Lung (tissue), 13 donors: Measurements from ENCODE around the gene PARP9. TPM values are rescaled to one million over a fixed set of nuclear protein-coding genes. Genes with fewer than 3 reads are reported as not detected.

Experiments
- ATAC-seq: fragments of 200-7000 bp; cut with Tn5 transposase; one replicate; pipeline ENCODE4 v1.9.1; 2020; ENCODE audit warnings: moderate number of reproducible peaks; ENCODE audit not compliant: insufficient read depth, low FRiP score
- DNase-seq, 3 donors: peaks; one replicate each; pipeline ENCODE4 v3.0.0-alpha.2; 2013 to 2017
- H3K27ac ChIP-seq, 2 donors: one replicate each; pipeline ENCODE4 v1.5.1; 2013; ENCODE audit warnings: mild to moderate bottlenecking in 2 of 2, moderate library complexity in 2 of 2, control low read depth in 1 of 2, inconsistent platforms in 1 of 2, low read depth in 1 of 2, low read length in 1 of 2
- H3K27me3 ChIP-seq, 3 donors: one replicate each; pipeline ENCODE4 v1.5.1; 2013; ENCODE audit warnings: low read length in 2 of 3; ENCODE audit not compliant: control insufficient read depth in 3 of 3, insufficient read depth in 3 of 3
- H3K36me3 ChIP-seq, 4 donors: one replicate each; pipeline ENCODE4 v1.5.1; 2013; ENCODE audit warnings: low read length in 4 of 4, mild to moderate bottlenecking in 1 of 4, moderate library complexity in 1 of 4; ENCODE audit not compliant: control insufficient read depth in 4 of 4, insufficient read depth in 4 of 4
- H3K4me1 ChIP-seq, 5 donors: one replicate each; pipeline ENCODE4 v1.5.1; 2013; ENCODE audit warnings: low read length in 5 of 5, mild to moderate bottlenecking in 2 of 5, moderate library complexity in 1 of 5; ENCODE audit not compliant: control insufficient read depth in 5 of 5, insufficient read depth in 5 of 5
- H3K4me3 ChIP-seq: one replicate; pipeline ENCODE4 v1.5.1; 2013; ENCODE audit warnings: mild to moderate bottlenecking, control low read depth, moderate library complexity
- H3K9ac ChIP-seq, 2 donors: one replicate each; pipeline ENCODE4 v1.5.1; 2013; ENCODE audit warnings: low read length in 2 of 2, control low read depth in 1 of 2; ENCODE audit not compliant: insufficient read depth in 1 of 2
- H3K9me3 ChIP-seq, 4 donors: one replicate each; pipeline ENCODE4 v1.5.1; 2013; ENCODE audit warnings: low read length in 3 of 4, mild to moderate bottlenecking in 1 of 4, moderate library complexity in 1 of 4; ENCODE audit not compliant: control insufficient read depth in 4 of 4, insufficient read depth in 3 of 4
- CTCF ChIP-seq: IDR thresholded peaks from 2 replicates; pipeline ENCODE4 v1.5.1; 2012; ENCODE audit warnings: mild to moderate bottlenecking; ENCODE audit errors: control extremely low read depth, extremely low read depth
- WGBS, 2 donors: extraction: QIAGEN DNeasy Blood & Tissue Kit; methylation state at CpG; one replicate each; pipeline ENCODE4 v1.1.7; 2013; 5-methylcytosine and 5-hydroxymethylcytosine counted together
- polyA plus RNA-seq, 2 donors: library from polyadenylated mRNA; stranded (reverse); fragments of 200-250 nt; gene quantifications; one replicate each; pipeline ENCODE4 v1.2.1, GENCODE V29; 2013
- small RNA-seq: library from RNA; depleted of rRNA; stranded (forward); fragments of <200 nt; gene quantifications from one replicate; pipeline ENCODE3, GENCODE V24; 2014; ENCODE audit warnings: low replicate concordance
- total RNA-seq, 2 donors: library from RNA; depleted of rRNA in 1 of 2; stranded (reverse); fragments of >200 nt in 1 of 2; gene quantifications; one replicate each; pipeline ENCODE4 v1.2.1, GENCODE V29; 2014 to 2021
- donor health status: control.
- donor health status: control.
- donor health status: Bipolar disorder and iron deficiency.
- donor health status: healthy.
- donor health status: DM: yes; HTN: yes; CAD: no.

Gene PARP9
- total and polyA plus RNA-seq, 4 donors: 31.7 to 57.0 (median 41.5) TPM

GRCh38 chr3:122481390-122481789, 82.7 kb downstream of the PARP9 start:
- no peak for TF ChIP-seq CTCF
- Histone ChIP-seq H3K9ac (no peak overlapping the region), H3K36me3 (peaks cover 0 to 3% (median 0%) of the 10 kb centered on the region in 4 donors), H3K4me1 (peaks cover 0 to 2% (median 0%) of the 10 kb centered on the region in 5 donors), H3K9me3 (no peaks in the 10 kb centered on the region), H3K27ac (no peak overlapping the region), H3K27me3 (no peaks in the 10 kb centered on the region), H3K4me3 (no peak overlapping the region)
- DNase-seq: no peak
- no peak for ATAC-seq
- 94 to 95% methylated on average over 3 of the region's 3 CpGs for WGBS, 2 donors

Small RNA genes within 50 kb of the gene (small RNA-seq; reads per million reads assigned to genes)
- gene AC096861.1: not detected

Other genes with a start within 250 kb of the PARP9 start
- gene CSTA, start 239.1 kb downstream of the PARP9 start, total RNA-seq: 10 to 100 TPM in 1 of 2 donors, 1 to 10 TPM in 1; 6.5 to 16.9 TPM
- gene CSTA, start 239.1 kb downstream of the PARP9 start, polyA plus RNA-seq: 10 to 100 TPM; 45.9 to 52.5 TPM
- 10 to 100 TPM; 17.8 to 20.5 TPM for gene MIX23, start 181.1 kb downstream of the PARP9 start, total RNA-seq
- gene MIX23, start 181.1 kb downstream of the PARP9 start, polyA plus RNA-seq: 10 to 100 TPM; 22.3 to 40.4 TPM
- gene FAM162A, start 180.1 kb downstream of the PARP9 start, total RNA-seq: 10 to 100 TPM; 19.2 to 24.8 TPM
- 100 to 1,000 TPM in 1 of 2 donors, 10 to 100 TPM in 1; 40.1 to 111 TPM for gene FAM162A, start 180.1 kb downstream of the PARP9 start, polyA plus RNA-seq
- gene WDR5B, start 148.2 kb downstream of the PARP9 start, total RNA-seq: 1 to 10 TPM; 6.3 to 7.5 TPM
- 1 to 10 TPM; 2.8 to 3.6 TPM for gene WDR5B, start 148.2 kb downstream of the PARP9 start, polyA plus RNA-seq
- gene KPNA1, start 49.4 kb downstream of the PARP9 start, total RNA-seq: 10 to 100 TPM; 38.7 to 55.2 TPM
- 10 to 100 TPM; 10.8 to 19.2 TPM for gene KPNA1, start 49.4 kb downstream of the PARP9 start, polyA plus RNA-seq
- gene DTX3L, start within 50 bp of the PARP9 start, total RNA-seq: 10 to 100 TPM; 39.0 to 52.0 TPM
- gene DTX3L, start within 50 bp of the PARP9 start, polyA plus RNA-seq: 10 to 100 TPM; 18.7 to 22.3 TPM
- gene PARP15, start 13.3 kb upstream of the PARP9 start, total RNA-seq: 1 to 10 TPM; 4.4 to 6.1 TPM
- gene PARP15, start 13.3 kb upstream of the PARP9 start, polyA plus RNA-seq: 1 to 10 TPM; 2.4 to 4.3 TPM
- gene PARP14, start 116.5 kb upstream of the PARP9 start, total RNA-seq: 100 to 1,000 TPM in 1 of 2 donors, 10 to 100 TPM in 1; 76.6 to 118 TPM
- 10 to 100 TPM; 25.6 to 31.6 TPM for gene PARP14, start 116.5 kb upstream of the PARP9 start, polyA plus RNA-seq
- 10 to 100 TPM; 10.5 to 11.6 TPM for gene HSPBAP1, start 229.5 kb upstream of the PARP9 start, total RNA-seq
- 10 to 100 TPM in 1 of 2 donors, 1 to 10 TPM in 1; 8.4 to 15.9 TPM for gene HSPBAP1, start 229.5 kb upstream of the PARP9 start, polyA plus RNA-seq
- gene SLC49A4, start 230.8 kb upstream of the PARP9 start, total RNA-seq: 10 to 100 TPM; 12.5 to 24.4 TPM
- gene SLC49A4, start 230.8 kb upstream of the PARP9 start, polyA plus RNA-seq: 1 to 10 TPM; 3.9 to 7.3 TPM